NK-92 treated with Interleukin-12 subunit alpha and Interleukin-12 subunit beta, amount 100 ng/mL, for 24 hours (cell line): ENCODE data around the gene MEG3.

Experiments used
- DNase-seq: peaks from one replicate; lab custom pipeline; 2025; lab: John Stamatoyannopoulos, UW

MEG3 gene

DNA sequence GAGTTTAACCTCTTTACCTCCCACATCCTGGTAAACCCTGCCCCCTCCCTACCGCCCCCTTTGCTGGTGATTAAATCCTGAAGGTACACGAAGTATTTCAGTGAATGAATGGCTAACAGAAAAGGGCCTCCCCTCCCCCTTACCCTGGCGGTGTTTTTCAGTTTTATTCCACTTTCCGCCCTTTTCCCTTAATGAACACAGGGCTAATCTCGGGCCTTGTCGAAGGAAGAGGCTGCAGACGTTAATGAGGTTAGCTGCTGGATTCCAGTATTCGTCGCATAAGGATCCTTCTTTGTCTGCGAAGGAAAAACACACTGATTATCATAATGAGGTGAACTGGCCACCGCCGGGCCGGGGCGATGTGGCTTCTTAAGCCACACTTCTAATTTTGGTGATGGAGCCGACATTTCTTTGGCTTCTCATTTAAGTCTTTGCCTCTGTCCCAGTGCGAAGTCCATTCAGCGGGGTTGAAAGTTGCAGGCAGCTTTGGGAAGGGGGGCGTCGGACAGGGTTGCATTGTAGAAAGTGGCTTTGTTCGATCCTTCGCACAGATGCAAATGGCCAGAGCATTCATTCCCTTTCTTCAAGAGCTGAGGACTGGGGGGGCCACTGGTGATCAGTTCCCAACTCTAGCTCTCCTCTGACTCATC is 6.5 kb downstream of the MEG3 start:
- DNase-seq, result no peak

DNA sequence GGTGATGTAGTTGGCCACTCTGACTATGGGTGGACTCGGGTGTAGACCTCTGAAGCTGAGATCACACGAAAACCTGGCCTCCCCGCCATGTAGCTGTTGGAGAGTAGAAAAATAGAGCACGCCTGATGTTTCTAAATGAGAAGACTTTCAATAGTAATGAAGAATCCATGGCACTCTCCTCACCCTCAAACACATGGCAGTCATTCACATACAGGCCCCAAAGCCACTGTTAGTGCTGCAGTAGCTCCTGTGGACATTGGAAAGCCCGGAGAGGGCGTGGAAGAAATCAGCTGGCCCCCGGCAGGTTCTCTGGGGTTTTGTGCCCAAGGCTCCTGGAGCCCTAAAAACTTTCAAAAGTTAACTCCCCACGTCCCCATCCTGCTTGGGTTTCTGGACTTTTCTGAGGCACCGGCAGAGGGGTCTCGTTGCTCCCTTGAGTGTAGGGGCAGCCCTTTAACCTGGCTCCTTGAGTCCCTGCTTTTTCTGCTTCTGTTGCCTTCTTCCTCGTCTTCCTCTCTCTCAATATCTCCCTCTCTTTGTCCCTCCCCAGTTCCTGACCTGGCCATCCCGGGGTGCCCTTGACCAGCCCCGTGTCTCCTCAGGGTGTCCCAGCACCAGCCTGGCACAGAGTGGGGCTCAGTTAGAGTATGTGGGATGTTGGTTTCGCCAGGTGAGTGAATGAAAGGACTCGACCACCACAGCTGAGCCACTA is 8.3 kb downstream of the MEG3 start:
- no peak for DNase-seq

DNA sequence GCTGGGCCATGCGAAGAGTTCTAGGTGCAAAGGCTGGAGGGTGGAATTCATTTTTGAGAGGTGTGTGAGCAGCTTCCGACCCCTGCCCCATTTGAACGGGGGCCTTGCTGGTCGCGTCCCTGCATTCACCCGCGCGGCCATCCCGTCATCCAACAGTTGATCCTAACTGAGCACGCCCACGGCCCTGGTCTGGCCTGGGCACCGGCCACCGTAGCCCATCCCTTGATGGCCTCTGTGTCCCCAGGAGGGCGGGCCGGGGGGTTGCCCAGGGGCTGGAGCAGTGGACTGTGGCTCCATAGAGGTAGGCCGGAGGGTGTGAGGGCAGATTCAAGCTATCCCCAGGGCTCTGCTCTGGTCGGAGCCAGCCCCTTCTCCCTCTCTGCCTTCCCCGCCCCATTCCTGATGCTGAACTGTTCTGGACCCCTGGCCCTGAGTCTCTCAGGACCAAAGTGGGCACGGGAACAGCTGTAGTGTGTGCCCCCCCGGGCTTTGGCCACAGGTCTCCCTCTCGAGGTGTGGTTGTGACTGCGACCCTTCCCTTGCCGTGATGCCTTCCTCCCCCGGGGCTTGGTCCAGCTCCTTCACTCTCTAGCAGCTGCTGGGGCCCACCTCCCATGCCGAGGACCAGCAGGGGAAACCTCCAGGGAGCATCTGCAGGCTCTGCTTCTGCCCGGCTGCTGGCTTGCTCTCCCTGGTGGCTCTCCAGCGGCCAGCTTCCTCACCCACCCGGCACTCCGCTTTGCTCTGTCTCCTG is 9.1 kb downstream of the MEG3 start:
- no peak for DNase-seq

DNA sequence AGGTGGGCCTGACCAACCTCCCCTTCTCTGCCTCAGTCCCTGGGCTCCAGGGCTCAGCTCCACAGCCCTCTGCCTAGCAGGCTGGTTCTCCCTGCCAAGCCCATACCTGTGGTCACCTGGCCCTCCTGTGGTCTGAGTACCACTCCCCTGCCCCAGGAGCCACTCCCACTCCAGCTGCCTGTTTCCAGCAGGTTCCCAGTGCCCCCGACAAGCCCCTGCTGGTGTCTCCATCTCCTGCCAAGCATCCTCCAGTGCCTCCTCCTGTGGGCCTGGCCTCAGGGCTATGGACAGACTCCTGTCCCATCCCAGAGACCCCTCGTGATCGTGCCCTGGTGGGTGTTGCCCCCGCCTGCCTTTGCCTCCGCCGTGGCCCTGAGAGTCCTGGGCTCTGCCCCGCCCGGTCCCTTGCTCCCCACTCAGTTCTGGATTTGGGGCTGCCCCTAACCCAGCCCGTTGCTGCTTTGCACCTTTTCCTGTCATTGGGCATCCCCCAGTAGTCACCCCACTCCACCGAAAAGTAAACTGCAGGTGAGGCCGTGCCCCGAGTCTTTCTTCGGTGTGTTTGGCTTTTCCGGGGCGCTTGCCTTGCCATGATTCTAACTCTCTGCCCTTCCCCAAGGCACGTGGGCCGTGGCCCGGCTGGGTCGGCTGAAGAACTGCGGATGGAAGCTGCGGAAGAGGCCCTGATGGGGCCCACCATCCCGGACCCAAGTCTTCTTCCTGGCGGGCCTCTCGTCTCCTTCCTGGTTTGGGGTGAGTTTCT is 9.8 kb downstream of the MEG3 start:
- DNase-seq, result no peak

- DNase-seq, result no peak
Observed at GRCh38 chr14:100836311-100836805, 10.4 kb downstream of the MEG3 start.

DNA sequence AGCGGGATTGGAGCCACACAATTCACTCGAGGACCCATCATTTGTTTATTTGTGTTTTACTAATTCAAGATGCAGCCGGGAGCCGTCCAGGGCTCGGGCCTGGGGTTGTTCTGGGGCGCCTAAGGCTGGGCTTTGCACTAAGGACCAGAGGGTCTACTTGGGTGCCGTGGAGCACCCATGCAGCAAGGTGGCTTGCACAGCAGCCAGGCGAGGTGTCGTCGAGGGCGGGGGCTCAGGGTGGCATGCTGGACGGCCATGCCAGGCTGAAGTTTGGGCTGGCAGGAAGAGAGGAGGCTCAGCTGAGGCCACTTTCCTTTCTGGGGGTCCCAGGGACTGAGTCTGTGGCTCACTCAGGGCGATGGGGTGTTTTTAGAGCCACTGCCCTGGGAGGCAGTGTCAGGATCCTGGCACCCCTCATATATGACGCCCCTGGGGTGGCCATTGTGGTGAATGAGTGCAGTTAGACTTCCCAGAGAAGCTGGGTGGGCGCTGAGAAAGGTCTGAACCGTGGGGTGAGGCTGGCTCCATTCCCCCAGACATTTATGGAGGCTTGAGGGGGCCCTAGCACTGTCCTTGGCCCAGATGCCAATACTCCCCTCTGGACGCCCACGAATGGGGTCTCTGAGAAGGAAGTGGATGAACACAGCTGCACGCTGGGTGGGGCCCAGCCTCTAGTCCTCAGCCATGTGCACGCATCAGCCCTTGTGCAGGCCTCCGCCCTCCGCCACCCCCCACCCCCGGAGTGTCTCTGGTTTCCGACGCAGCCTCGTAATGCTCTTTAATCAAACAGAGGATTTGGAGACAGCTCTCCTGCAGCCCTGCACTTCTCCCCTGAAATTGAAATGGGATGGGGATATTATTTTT is 11.3 kb downstream of the MEG3 start:
- DNase-seq, result no peak

DNA sequence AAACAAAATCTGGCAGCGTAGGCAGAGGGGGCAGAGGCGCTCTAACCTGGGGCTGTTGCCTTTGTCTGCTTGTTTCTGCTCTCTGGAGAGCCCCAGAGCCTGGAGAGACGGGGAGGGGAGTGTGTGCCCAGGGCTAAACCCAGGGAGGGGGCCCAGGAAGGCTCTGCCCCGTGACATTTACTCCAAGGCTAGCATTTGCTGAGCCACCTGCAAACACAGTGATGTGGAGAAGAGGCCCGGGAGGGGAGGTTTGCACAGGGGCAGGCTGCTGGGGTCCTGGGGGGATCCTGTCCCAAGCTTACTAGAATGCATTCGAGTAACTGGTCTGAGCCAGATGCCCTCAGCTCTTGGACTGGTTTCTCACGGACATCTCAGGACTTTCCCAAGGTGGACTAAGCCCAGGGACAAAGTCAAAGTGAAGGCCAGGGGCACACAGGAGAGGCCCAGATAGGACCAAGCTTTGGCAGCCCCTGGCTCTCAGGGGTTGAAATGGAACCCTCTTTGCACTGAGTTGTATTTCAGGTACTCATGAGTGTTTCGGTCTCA is 12.0 kb downstream of the MEG3 start:
- DNase-seq, result no peak

- no peak for DNase-seq
Observed at GRCh38 chr14:100838493-100839314, 12.8 kb downstream of the MEG3 start.

GRCh38 chr14:100839315-100839585 is 13.3 kb downstream of the MEG3 start:
- no peak for DNase-seq

- no peak for DNase-seq
Observed at GRCh38 chr14:100839681-100840111, 13.8 kb downstream of the MEG3 start.

GRCh38 chr14:100840286-100841065 is 14.6 kb downstream of the MEG3 start:
- DNase-seq, result no peak

DNA sequence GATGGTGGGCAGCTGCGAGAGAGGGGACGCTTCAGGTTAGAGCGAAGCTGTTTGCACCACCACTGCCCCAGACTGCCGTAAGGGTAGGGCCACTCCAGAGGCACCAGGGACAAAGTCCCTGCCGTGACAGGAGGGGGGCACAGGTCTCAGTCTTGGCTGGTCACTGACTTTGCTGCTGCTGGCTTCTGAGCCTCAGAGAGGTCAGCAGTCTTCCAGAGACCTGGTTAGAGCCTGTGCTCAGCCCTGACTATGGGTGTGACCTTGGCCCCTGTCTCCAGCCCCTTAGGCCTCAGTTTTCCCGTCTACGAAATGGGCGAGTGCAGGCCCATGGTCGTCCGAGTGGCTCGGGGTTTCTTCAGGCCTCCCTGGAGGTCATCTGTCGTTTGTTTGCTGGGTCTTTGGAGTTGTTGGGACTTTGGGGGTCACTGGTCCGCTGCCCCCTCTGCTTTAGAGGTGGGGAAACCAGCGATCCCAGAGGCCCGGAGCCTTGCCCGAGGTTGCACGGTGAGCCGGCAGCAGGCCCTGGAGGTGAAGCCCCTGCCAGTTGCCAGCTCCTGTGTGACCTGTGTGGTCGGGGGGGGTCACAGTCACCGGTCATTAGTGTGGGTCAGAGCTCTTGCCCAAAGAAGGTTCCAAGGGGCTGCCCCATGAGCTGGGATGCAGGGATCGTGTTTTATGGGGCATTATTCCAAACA is 15.3 kb downstream of the MEG3 start:
- no peak for DNase-seq

- DNase-seq, result no peak
Observed at GRCh38 chr14:100841761-100842403, 16.0 kb downstream of the MEG3 start.

- DNase-seq, result no peak
Observed at GRCh38 chr14:100842799-100843198, 16.9 kb downstream of the MEG3 start.

DNA sequence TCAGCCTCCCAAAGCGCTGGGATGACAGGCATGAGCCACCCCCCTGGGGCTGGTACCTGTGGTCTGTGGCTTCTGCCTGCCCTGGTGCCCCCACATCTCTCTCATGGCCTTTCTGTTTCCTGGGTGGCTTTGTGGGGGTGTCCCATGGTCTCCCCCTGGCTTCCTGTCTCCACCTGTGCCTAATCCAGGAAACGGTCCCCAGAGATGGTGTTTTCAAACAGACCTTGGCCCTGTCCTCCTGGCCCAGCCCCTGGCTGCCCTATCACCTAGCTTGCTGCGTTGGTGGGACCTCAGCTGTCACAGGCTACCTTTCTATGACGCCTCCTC is 18.1 kb downstream of the MEG3 start:
- no peak for DNase-seq

GRCh38 chr14:100844421-100844820 is 18.5 kb downstream of the MEG3 start:
- no peak for DNase-seq

GRCh38 chr14:100844846-100845245 is 18.9 kb downstream of the MEG3 start:
- DNase-seq, result no peak

DNA sequence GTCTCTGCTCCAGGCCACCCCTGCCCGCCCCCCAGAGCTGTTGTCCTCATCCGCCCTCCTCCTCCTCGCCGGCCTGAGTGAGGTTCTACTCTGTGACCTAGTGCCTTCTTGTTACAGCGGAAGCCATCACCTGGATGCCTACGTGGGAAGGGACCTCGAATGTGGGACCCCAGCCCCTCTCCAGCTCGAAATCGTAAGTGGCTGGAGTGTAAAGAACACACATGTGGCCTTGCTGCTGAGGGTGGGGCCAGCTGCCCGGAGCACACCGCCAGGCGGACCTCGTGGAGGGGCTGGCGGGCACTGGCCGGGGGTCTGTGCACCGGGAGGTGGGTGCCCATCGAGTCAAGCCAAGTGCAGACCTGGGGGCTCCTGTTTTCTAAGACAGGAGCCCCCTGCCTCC is 19.4 kb downstream of the MEG3 start:
- DNase-seq, result no peak
